ENCODE measurements around the gene MATN1. TPM values are rescaled to one million over a fixed set of nuclear protein-coding genes. Genes with fewer than 3 reads are reported as not detected.
A peak's percentile ranks its signal among the peaks of the same experiment; 100 is the strongest.

Gene MATN1
- total and polyA plus RNA-seq, 2 of the 4 experiments (the other 2 are of a cell fraction), result 0.27 TPM; not detected in 1

DNA sequence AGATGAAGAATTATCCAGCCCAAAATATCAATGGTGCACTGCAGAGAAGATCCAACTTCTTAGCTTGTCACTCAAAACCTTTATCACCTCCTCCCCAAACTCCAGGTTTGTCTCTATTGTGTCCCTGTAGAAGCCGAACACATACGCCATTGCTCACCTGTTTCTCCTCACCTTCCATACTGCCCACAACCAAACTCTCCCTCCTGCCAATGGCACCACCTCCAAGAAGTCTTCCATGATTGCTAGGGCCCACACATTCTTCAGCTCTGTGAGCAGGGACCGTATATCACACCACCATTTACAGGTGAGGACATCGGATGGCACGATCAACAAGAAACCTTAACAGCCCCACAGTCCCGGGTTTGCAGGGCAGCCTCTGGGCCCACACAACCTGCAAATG is 31.9 kb upstream of the MATN1 start:
- Histone ChIP-seq H2BK15ac (ENCODE audit: low read depth, low read length) (no peak overlapping the region), H3K9me3 (ENCODE audit: control insufficient read depth, insufficient read depth, low read length) (no peaks in the 10 kb centered on the region; the same call in 1 of the 2 replicates), H3K79me1 (ENCODE audit: low read depth in 1 of 2, low read length in 2 of 2) (no peaks in the 10 kb centered on the region), H3K9ac (ENCODE audit: low read depth, low read length) (no peak overlapping the region), H3K4me2 (ENCODE audit: low read depth, low read length) (no peak overlapping the region), H2AFZ (replicated peaks; ENCODE audit: low read length, poor library complexity) (no peak overlapping the region), H3K36me3 (ENCODE audit: control insufficient read depth, insufficient read depth, low read length) (no peaks in the 10 kb centered on the region), H3K18ac (ENCODE audit: low read depth, low read length) (no peak overlapping the region), H4K8ac (ENCODE audit: low read depth in 2 of 2, low read length in 2 of 2) (no peak overlapping the region), H3K23ac (ENCODE audit: low read depth, low read length) (no peak overlapping the region), H3K27ac (ENCODE audit: insufficient read depth, low read length) (no peak overlapping the region), H4K5ac (ENCODE audit: low read depth, low read length) (no peak overlapping the region), H3K14ac (replicated peaks; ENCODE audit: low read depth, low read length) (no peak overlapping the region), H4K20me1 (ENCODE audit: insufficient read depth, low read length) (no peaks in the 10 kb centered on the region; the same call in 1 of the 2 replicates), H2BK5ac (ENCODE audit: low read depth, low read length, poor library complexity, severe bottlenecking) (no peak overlapping the region), H2AK9ac (replicated peaks; ENCODE audit: low read depth, low read length, poor library complexity) (no peak overlapping the region), H3K9me1 (ENCODE audit: insufficient read depth, low read length) (peaks cover 7% of the 10 kb centered on the region; the same call in 1 of the 2 replicates), H3K4me1 (ENCODE audit: control insufficient read depth, insufficient read depth, low read length) (peaks cover 6% of the 10 kb centered on the region), H2BK120ac (ENCODE audit: low read depth, low read length) (no peak overlapping the region), H3K56ac (ENCODE audit: extremely low read depth, insufficient read depth, low read length) (no peak overlapping the region), H3K4me3 (ENCODE audit: insufficient read depth, low read depth, low read length) (no peak overlapping the region), H3K4ac (ENCODE audit: low read depth, low read length) (no peak overlapping the region), H2BK20ac (ENCODE audit: low read depth, low read length) (no peak overlapping the region), H3K27me3 (ENCODE audit: control insufficient read depth, insufficient read depth, low read length) (peaks cover 9% of the 10 kb centered on the region), H4K91ac (ENCODE audit: insufficient read depth, low read depth, low read length) (no peak overlapping the region), H2AK5ac (ENCODE audit: low read depth, low read length) (peak overlapping the region; percentile 43; the same call in 1 of the 2 replicates)
- intact Hi-C loops (cut with micrococcal nuclease) (loop anchor here (2.0 kb wide), 1 partner anchor 15 kb away; no protein-coding TSS in a partner anchor), in situ Hi-C loops (cut with MboI; ENCODE audit: low sequenced_read_pairs) (no loop called here), dilution Hi-C loops (cut with HindIII; ENCODE audit: low sequenced_read_pairs, unreplicated experiment) (no loop called here)
- ATAC-seq (ENCODE audit: low read depth) (no peak), DNase-seq (no peak)
- WGBS, 2 experiments (ENCODE audit: extremely low coverage in 2 of 2, insufficient read length in 1 of 2), result 88% methylated on average over 6 of the region's 6 CpGs; no CpG with 5 or more reads in 1 of the 2 experiments
- no TSS peak for BruUV-seq (replicated peaks)
- ChIA-PET CTCF (interaction anchor here (0.8 kb wide), 1 partner anchor 25 kb away, joined by 3 read pairs; no protein-coding TSS in a partner anchor), POLR2A (ENCODE audit: unreplicated experiment) (no interaction called here)
- no peak for TF ChIP-seq POLR2A (IDR thresholded peaks at IDR 0.05; ENCODE audit: low read depth, low read length)

Data from IMR-90 (cell line).